Forelimb muscle (tissue), 1 donor: ENCODE measurements around the gene C1R. TPM values are rescaled to one million over a fixed set of nuclear protein-coding genes. Genes with fewer than 3 reads are reported as not detected.

Experiments
- DNase-seq: peaks from one replicate; pipeline ENCODE4 v3.0.0-alpha.2; 2013; ENCODE audit warnings: low read depth
- polyA plus RNA-seq: library from polyadenylated mRNA; unstranded; fragments of 120-200 nt; gene quantifications from one replicate; pipeline ENCODE4 v1.2.1, GENCODE V29; 2013; ENCODE audit not compliant: insufficient read length

The C1R gene
- polyA plus RNA-seq = 80.9 TPM

DNA sequence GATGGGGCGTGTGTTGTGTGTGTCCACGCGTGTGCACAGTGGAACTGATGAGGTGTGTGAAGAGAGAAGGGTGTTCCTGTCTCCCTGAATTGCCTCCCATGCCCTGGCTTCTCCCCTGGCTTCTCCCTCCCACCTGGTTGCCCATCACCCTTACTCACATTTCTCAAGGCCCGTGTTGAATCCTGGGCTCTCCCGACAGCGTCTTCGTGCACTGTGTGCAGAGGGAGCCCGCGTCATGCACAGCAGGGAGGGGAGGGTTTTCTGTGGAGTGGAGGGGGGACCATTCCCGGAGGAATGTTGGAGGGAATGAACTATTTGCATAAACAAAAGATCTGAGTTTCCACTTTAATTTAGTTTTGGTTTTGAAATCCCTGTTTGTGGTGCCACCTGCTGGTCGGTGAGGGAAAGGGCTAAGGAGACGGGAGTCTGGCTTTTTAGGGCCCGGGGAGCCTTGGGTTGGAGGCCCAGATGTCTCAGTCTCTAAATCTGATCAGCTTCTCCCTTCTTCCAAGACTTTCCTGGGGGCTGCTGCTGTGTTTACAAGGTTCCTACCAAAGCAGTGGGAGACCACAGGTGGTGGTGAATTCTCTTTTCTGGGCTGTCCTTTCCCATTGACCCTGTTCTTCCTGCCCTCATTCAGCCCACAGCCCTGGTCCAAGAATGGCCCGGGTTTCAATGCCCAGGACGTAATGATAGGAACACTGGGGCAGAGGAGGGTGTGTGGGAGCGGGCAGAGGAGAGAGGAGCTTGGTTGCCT is at the start of gene C1R:
Gene C1R, minus strand, starts transcription at position 217 of the 757 bp plus-strand sequence. Its CDS starts 57 bp downstream, at position 160.
- DNase-seq = peak; percentile 74

DNA sequence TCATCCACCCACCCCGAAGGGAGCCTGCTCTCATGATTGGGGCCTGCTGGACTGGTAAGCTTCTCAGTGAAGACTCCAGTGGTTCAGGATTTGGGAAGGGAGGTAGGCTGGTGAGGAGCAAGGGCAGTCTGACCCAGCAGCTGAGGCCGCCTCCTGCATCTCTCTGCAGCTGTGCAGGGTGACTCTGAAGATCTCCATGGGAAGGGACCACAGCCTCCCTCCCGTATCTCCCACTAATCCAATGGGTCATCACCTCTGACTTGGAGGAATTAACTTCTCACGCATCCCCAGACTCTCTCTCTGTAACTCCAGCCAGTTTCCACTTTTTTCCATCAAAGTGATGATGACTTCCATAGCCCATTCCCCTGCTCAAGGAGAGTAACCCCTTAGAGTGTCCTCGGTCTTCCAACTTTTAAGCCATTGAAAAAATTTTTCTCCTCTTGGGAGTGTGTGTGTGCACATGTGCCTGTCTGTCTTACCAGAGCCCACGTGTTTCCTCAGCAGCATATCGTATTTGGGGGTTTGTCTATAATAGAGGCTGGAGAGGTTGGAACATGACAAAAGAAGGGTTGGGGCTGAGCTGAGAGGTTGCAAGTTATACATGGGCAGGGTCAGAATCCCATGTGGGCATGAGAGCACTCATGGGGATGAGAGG is 49.2 kb upstream of the C1R start:
- no peak for DNase-seq

DNA sequence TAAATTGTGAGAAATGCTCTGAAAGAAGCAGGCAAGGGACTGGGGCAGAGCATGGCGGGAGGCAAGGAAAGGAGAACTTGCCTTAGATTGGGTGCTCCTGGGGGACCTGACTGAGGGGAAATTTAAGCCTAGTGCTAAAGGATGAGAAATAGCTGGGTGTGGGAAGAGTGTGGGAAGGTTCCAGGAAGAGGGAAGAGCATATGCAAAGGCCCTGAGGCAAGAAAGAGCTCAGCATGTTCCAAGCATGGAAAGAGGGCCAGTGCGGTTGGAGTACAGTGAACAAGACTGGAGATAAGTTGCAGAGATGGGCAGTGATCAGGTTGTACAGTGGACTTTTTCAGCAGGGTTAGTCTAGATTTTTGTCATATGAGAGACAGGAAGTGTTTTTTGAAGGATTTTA is 47.0 kb upstream of the C1R start:
- DNase-seq = no peak

DNA sequence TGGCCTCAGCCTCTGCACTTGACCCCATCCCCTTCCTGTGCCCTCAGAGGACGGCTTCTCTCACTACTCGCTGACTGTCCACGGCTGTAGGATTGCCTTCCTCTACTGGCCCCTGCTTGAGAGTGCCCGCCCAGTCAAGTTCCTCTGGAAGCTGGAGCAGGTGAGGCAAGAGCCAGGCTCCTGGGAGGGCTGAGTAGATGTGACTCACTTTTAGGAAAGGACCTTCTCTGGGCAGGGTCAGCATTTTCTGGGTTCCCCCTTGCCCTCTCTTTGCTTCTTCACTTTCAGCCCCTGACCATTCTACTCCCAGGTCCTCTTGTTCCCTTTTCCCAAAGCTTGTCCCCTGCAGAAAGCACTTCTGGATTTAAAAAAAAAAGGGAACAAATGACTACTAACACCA is 45.7 kb upstream of the C1R start:
- DNase-seq = no peak

DNA sequence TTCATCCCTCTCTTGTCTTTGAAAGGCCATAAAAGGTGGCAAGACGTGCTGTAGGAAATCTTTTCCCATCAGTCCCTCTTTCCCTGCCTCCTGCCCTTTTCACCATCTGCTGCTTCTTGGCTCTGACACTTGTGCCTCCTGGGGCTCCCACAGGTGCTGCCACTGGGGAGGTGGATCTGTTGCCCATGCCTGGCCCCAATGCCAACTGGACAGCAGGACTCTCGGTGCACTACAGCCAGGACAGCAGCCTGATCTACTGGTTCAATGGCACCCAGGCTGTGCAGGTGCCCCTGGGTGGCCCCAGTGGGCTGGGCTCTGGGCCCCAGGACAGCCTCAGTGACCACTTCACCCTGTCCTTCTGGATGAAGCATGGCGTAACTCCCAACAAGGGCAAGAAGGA is 44.4 kb upstream of the C1R start:
- DNase-seq = no peak

DNA sequence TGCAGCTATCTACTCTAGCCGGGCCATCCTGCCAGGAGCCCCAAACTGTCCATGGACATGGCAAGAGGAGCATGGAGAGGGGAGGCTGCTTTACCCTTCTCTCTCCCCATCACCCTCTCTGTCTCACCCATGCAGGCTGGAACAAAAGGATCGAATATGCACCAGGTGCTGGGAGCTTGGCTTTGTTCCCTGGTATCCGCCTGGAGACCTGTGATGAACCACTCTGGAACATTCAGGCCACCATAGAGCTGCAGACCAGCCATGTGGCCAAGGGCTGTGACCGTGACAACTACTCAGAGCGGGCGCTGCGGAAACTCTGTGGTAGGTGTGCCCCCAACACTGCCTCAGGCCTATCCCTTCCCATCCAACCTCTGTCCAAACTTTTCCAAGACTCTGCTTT is 43.8 kb upstream of the C1R start:
- no peak for DNase-seq

DNA sequence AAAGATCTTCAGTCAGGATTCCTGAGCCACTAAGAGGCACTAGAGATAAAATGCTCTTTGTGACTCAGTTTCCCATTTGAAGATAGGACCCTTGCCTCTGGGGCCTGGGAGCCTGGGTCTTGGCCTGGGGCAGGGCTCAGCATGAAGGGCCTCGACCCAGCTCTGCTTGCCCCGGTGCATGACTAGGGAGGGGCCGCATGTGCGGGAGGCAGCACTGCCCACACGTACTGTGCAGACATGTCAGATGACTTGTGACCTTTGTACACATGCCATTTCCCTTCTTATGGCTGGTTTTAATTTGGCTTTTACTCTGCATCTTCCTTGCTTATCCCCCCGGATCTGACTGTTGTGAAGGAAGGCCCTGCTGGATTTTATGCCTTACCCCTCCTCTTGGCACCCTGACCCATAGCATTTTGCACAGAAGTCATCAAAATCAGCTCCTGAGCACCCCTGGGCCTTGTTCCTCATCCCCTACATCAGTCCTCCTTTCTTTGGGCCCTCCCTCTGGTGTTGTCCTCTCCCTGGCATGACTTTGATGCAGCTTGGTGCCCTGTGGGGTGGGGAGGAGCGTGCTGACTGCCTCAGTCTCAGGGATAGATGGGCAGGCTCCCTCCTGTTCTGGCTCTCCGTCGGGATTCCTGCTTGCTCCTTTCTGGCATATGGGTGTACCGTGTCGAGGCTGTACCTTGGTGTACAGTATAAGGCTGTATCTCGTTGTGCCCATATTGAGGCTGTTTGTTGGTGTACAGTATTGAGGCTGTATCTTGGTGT is 42.3 kb upstream of the C1R start:
- no peak for DNase-seq

DNA sequence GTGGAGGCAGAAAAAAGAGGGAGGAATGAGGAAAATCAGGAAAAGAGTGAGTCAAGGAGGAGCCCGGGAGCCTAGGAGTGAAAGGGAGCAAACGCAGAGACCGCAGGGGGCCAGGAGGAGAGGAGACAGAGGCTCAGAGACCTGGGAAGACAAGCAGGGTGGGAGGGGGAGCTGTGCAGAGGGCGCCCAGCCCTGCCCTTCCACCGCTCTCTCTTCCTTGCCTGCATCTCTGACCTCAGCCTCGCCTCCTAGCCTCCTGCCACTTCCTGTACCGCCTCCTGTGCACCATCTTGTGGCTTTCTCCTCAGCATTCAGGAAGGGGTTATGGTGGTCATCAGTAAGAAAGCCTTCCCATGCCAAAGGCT is 39.2 kb upstream of the C1R start:
- DNase-seq = no peak

DNA sequence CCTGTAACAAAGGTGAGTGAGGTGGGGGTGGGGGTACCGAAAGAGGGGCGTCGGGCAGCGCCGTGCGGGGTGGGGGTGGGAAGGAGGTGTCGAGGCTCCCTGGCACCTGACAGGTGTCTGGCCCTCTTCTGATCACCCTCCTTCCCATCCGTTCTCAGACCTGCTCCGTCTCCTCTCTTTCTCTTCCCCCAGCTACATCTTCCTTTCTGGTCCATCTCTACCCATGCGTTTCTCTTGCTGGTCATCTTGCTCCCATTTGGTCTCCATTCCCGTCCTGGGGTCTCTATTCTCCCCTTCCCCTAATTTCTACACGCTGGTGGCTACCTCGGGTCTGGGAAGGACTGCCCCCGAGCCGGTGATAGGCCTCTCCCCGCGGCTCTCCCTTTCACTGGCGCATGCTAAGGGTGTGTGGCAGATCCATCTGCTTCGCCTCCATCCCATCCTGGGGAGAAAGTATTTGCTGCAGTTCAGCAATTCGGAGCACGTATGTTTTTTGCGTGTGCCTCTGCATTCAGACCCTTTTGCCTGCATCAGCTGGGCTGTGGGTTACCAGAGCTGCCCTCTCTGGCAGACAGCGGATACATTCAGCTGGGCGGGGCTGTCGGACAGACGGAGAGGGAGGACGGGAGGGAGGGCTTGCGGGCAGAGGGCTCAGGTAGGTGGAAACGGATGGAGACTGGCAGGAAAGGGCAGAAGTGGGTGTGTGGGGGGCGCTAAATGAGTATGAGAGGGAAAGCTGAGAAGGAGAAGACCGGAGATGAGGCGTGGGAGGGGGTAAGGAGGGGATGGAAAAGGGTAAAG is 38.7 kb upstream of the C1R start:
- DNase-seq = no peak

DNA sequence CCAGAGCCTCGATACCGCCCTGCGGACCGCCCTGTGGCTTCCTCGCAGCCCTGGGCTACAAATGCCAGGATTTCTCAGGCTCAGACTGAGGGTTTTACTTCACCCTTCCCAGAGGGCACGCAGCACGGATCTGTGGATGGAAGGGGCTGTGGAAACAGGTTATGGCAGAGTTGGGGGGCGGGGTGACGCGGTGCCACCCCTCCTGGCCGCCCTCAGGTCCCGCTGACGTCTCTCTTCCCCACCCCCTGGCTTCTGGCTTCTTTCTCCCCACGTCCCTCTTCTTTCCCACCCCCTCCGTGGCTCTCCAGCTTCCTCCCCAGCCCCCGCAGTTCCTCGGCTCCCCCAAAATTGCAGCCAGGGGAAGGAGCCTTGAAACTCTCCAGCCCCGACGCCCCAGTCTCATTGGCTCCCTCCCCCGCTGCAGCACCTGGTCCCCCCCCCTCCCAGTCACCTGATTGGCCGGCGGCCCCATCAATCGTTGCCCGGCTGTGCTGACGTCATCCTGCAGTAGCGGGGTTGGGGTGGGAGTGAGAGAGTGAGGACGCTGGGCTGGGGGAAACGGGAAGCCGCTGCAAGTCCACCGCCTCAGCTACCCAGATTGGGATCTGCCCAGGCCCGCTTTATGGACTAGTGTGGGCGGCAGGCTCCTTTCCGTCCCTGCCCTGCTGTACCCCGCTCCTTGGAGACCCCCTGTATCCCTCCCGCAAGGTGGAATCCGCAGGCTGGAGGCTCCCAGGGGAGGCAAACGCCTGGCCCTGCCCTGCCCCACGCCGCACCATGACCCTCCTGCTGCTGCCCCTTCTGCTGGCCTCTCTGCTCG is 37.8 kb upstream of the C1R start, which contains the start of gene CLSTN3:
Gene CLSTN3, plus strand, starts transcription at position 500 of the 820 bp plus-strand sequence. Its CDS starts 278 bp downstream, at position 778.
- no peak for DNase-seq

DNA sequence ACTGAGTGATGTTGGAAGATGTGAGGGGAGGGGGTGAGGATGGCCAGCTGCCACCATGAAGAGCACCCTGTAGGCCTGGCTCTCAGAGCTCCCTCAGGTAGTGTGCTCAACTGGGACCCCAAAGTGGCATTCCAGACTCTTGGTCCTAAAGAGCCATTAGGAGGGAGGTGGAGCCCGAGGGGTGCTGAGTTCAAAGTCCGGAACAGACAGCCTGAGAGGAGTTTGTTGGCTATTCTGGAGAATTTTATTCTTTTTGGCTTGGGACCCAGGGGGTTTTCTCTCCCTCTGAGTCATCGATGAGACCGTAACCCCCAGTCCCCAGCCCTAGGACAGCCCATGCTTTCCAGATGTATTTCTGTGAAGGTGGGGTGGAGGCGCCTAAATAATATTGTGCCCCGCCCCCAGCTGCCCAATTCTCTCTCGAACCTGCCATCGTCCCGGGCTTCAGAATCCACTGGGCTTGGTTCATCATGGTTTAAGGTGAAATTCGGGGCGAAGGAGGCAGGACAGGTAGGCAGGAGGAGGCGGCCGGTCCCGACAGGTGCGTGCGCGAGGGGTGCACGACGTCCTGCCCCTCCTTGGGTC is 37.1 kb upstream of the C1R start:
- DNase-seq = no peak

DNA sequence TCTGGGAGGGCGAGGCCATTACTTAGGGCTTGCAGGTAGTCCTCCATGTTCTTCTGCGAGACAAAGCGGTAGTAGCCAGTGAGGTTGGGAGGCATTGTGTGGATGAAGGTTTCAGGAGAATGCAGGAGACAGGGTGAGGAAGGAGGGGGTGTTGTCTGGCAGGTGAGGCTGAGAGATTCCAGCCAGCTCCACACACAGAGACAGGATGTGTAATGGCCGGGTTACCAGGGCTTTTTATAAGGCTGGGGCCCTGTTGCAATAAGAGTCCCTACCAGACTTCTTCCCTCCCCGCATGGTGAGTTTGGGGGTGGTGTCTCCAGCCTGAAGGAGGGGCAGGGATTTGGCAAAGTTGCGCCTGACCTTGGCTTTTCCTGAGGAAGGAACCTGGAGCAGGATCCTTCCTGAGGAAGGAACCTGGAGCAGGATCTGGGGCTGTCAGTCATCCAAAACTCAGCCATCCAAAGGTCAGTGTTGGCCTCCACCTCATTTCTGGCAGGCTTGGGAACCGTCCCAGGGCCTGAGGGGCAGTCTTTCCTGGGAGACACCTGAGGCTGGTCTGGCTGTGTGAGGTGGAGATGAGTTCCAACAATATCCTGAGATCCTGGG is 36.5 kb upstream of the C1R start, which contains the start of gene RBP5:
Gene RBP5, minus strand, starts transcription at position 209 of the 606 bp plus-strand sequence. Its CDS starts 114 bp downstream, at position 95.
- no peak for DNase-seq

DNA sequence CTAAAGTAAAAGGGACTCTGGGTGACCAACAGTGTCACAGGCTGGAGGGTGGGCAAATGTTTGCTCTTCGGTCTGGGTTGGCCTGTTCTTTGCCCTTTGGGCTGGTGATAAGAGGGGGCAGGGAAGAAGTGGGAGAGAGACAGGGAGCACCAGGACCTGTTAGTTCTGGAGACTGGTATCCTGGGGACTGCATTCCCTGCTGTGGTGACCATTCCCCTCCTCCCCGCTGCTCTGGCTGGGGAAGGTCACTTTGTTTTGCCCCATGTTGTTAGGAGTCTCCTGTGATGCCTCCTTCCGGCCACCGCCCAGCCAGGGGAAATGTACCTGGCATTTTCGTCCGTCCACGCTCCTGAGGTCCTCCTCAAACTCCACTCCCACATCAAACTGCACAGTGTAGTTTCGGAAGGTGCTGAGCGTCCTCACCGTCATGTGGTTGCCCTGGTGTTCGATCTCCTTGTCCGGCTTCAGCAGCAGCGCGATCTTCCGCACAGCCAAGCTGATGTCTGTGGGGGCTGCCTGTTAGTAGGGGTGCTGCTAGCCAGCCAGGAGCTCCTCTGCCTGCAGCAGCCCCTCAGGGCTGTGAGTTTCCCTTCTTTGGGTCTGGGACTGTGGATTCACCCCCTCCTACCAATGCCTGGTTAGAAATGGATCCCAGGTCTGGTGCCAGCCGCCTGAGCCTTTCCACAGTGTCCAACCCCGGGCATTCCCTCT is 35.8 kb upstream of the C1R start:
- DNase-seq = no peak

DNA sequence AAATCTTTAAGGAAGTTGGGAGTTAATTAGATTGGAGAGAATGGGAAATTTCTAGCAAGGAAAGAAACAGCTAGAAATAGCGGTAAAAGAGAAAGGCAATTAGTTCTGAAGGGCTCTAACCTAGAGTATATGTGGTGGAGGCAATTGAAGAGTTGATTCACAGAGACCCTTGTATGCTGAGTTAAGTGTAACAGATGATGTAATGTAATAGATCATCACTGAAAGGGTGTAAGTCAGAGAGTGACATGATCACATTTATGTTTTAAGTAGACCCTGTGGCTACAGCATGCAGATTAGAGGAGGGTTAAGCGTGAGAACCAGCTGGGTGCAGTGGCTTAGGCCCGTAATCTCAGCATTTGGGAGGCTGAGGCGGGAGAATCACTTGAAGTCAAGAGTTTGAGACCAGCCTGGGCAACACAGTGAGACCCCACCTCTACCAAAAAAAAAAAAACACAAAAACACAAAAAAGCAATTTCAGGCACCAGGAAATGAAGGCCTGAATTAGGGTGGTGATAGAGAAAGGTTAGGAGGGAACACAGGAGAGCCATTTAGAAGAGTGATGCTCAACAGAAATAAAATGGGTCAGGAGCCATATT is 33.5 kb upstream of the C1R start:
- no peak for DNase-seq

DNA sequence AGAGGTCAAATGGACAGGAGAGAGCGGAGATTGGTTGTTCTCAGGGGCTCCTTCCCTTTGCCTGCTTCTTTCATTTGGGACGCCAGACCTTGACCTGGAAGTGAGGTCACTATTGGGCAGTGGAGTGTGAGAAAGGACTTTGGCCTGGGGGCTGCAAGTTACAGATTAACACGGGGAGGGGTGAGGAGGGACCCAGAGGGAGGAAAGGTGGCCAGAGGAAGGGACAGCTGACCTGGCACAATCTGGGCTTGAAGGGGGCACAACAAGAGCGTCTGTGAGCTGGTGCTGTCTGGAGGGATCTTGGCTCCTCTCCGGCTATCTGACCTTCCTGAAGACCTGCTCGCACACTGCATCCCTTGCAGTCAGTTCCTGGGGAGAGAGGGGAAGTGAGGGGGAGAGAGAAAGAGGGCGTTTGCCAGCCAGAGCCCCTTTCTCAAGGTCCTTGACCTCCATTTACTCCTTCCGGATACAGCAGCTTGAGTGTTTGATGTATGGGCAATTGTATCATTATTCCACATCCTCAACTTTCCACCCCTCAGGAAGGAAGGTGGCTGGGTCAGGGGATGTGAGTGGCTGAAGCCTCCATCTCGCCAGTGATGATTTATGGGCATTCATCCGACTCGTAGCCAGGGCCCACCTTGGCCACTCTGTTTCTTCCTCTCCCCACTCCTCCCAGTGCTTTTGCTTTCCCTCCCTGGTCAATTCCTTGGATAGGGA is 31.7 kb upstream of the C1R start:
- DNase-seq = no peak

DNA sequence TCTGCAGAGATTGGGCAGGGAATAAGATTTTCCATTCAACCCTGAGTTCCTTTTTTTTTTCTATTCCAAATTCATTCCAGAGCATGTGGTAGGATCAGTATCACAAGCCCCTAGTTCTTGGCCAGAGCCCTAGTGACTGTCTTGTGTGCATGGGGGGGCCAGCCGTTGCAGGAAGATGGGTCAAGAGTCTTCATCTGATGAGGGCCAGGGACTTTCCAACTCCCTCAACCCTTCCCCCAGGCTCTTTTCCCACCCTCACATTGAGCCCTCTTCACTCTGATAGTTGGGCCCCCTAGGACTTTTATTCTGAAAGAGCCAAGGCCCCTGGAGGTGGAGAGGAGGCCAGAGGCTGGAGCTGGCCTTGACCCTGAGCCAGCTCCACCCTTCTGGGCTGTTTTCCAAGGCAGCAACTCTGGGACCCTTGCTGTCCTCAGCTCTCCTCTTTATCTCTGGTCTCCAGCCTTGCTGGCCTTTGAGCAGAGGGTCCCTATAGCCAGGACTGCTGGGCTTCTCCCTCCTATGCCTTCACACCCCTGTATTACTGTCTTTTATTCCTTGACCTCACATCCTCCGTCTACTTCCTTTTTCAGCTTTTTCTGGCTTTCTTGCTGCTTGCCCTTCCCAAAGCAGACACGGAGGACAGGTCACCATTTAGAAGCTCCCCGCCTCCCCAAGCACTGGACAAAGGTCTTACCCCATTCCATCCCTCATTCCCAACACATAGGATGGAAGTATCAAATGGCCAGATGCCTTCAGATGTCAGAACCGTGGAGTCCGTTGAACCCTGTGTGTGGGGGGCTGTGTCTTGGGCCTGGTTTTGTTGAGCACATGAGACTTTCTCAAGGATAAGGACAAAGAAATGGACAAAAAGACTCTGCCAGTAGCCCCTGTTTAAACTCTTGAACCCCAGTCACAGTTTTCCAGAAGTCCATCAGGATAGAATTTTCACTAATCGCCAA is 30.8 kb upstream of the C1R start:
- no peak for DNase-seq

DNA sequence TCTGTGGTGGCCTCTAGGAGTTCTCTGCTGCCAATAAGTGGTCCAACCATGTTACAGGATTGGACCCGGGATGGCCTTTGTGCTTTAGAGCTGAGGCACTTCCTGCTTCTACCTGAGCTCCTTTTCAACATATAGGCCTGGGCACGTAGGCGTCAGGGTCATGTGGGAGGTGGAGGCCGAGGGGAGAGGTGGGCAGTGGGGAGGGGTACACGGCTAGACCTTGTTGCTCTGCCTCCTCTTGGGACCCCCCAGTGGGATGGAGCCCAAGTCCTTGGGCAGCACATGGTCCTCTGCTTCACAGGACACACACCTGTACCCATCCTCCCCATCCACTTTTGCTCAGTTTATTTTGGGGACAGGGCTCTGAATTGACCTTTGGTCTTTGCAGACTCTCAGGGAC is 29.1 kb upstream of the C1R start:
- no peak for DNase-seq
